NCI-H2081 treated with DMSO at 0.1 percent for 48 hours (cell line): ENCODE data around the gene MROH2A.
"Not testable (repeated sequence)": the region's sequence is repeated elsewhere in the genome, so short reads cannot be mapped to it uniquely, and the experiment has no call there.

ENCODE experiments used
- DNase-seq: peaks from one replicate; lab custom pipeline; 2025; lab: John Stamatoyannopoulos, UW

Gene MROH2A

GRCh38 chr2:233857511-233858141 lies 79.5 kb downstream of the MROH2A start:
- DNase-seq: peak; percentile 22

GRCh38 chr2:233858331-233858730 lies 80.2 kb downstream of the MROH2A start:
- no peak for DNase-seq

DNA sequence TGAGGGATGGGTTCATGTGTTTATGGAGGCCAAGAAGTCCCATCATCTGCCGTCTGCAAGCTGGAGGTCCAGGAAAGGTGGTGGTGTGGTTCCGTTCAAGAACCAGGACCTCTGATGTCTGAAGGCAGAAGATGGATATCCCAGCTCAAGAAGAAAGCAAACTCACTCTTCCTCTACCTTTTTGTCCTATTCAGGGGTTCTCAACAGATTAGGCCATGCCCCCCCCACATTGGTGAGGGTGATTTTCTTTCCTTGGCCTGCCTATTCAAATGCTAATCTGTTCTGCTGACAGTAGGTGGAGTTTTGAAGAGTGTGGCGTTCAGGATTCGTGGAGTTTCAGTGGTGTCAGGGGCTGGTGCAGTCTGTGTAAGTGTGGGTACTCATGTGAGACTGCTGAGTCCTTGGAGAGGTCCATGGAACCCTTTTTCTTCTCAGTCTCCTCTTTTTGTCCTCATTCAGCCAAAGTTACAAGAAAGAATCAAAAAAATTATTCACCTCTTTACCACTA lies 84.2 kb downstream of the MROH2A start:
- no peak for DNase-seq

DNA sequence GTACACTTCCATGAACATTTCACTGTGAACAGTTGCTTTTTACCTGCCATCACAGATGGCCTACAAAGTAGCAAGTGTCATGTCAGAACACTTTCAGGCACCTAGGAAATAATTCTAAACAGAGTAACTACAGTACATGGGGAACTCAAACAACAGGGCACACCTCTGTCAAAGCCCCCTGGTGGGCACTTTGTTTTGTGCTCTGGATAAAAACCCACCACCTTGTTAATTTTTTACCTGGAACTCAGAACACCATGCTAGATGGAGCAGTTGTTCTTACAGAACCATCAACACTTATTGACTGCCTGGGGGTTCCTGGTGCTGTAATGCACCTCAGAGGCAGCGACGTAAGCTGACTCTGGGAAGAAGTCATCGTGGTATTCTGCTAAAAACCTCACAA lies 87.7 kb downstream of the MROH2A start:
- DNase-seq: no peak

DNA sequence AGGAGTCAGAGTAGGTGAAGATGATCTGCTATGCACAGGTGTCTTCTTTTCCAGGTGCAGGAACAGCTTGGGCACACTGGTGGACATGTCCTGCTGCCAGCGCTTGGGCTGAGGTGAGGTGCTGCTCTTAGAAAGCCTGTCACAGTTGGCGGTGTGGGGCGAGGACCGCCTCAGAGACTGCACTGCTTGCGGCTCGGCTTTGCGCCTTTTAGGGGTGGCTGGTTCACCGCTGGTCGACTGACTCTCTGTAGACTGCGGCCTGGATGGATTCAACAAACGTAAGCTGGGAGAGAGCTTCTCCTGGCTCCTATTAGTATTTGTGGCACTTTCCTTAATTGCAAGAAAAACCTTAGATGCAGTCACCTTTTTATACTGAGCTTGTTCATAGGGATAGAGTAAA lies 88.3 kb downstream of the MROH2A start:
- DNase-seq: no peak

DNA sequence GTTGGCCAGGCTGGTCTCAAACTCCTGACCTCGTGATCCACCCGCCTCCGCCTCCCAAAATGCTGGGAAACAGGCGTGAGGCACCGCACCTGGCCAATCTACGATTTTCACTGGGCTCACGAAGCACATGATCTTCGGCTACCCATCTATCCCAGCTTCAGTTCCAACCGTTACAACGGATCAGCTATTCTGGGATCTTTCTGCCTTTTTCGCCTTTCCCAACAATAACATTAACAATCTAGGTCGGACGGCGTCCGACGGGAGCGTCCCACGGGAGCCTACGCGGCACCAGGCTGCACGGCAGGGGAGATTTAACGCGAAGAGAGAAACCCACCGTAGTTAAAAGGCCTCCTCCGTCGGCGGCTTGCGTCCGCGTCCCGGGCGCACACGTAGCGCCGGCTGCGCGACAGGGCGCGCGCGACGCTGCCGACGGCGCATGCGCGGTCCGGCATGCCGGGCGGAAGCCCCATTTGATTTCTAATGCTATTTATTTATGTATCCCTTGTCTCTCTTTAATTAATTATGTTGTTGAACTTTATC lies 89.9 kb downstream of the MROH2A start, which contains the start of gene MSL3B:
Gene MSL3B (minus strand): TSS at position 394 of the 540 bp plus-strand sequence.
- peak; percentile 21 for DNase-seq

- no peak for DNase-seq
These were observed 93.3 kb downstream of the MROH2A start for GRCh38 chr2:233871432-233871831.

- not testable (repeated sequence) for DNase-seq
These were observed 94.0 kb downstream of the MROH2A start for GRCh38 chr2:233872125-233872524.

DNA sequence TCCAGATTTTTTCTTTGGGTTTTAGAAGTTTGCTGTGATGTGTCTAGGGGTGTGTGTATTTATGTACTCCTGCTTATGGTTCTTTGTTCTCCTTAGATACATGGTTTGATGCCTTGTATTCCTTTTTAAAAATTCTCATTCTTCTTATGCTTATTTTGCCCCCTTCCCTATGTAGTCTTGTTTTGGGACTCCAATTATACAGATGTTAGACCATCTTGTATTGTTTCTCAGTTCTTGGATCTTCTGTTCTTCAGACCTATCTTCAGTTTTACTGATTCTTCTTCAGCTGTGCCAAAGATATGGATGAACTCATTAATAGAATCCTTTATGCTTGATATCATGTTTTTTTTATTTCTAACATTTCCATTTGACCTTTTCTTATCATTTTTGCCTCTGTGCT lies 104.2 kb downstream of the MROH2A start:
- DNase-seq: no peak
